NCI-H1048 (cell line): ENCODE measurements around the gene TEN1.
"Not testable (repeated sequence)": the region's sequence is repeated elsewhere in the genome, so short reads cannot be mapped to it uniquely, and the experiment has no call there.

Experiments
- DNase-seq: peaks from one replicate; lab custom pipeline; 2025; lab: John Stamatoyannopoulos, UW

Gene TEN1

DNA sequence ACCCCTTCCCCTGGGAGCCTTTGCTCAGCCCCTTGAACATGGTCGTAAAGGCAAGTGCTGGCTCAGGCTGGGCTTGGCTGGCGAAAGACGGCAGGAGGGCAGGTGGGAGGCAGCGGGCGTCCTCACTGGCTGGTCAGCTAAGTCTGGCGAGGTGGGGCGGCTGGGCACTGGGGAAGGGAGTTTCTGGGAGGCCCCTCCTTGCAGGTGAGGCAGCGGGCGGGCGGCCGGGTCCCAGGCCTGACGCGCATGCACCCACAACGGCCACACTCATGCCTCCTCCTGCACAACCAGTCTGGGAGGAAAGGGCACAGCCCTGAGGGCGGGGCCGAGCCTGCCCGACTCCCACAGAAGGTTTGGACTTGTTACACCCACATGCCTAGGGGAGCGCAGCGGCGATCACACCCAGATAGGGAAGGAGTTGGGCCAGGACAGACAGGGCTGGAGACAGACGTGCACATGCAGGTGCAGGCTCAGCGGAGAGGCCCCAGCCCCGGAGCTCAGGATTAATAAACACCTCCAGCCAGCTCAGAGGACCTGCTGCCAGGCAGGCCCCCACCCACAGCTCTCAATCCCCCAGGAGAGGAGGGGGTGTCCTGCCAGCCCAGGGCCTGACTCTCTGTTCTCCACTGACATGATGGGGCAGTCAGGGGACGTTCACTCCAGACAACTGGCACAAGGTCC lies 48.3 kb downstream of the TEN1 start, which contains the start of gene EVPL:
Gene EVPL (minus strand): TSS at position 148 of the 681 bp plus-strand sequence. CDS start 108 bp downstream, at position 40.
- no peak for DNase-seq

DNA sequence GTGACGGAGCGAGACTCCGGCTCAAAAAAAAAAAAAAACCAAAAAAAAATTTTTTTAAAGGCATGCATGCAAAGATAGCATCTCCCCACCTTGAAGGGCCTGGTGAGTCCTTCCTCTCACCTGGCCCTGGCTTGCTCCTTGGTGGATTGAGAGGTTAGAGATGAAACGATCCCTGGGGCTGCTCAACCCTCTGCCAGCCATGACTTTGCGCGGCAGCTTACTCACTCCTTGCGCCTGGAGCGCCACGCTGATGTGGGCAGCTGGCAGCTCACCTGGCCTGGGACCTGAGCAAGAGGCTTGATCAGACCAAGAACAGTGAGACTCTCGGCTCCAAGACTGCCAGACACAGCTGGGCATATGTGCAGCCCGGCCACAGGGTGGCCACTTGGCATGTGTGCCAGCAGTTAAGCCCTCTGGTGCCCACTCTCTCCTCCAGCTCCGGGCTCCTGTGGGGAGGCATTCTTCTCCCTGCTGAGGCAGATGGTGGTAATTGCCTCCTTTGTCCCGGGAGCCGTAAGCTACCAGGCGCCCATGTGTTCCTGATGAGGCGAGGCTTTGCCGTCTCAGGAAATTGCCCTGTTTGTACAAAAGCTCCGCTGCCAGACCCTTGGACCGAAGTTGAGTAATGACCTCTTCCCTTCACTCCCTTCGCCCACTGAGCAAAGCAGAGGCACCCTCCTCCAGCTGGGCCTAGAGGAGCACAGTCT lies 53.2 kb downstream of the TEN1 start:
- DNase-seq, result no peak

DNA sequence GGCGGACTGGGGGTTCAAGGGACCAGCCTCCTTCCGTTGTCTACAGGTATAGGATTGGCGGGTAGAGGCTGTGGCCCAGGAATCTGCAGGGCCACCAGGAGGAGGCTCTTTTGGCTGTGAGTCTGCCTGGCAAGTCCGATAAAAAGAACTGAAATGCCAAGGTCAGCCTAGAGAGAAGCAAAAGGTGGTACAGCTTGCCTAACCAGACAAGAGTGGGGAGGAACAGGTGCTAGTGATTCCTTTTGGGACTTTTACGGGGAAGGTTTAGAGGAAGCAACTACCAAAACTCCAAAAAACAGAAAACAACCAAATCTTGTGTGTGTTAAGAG lies 53.7 kb downstream of the TEN1 start:
- no peak for DNase-seq

DNA sequence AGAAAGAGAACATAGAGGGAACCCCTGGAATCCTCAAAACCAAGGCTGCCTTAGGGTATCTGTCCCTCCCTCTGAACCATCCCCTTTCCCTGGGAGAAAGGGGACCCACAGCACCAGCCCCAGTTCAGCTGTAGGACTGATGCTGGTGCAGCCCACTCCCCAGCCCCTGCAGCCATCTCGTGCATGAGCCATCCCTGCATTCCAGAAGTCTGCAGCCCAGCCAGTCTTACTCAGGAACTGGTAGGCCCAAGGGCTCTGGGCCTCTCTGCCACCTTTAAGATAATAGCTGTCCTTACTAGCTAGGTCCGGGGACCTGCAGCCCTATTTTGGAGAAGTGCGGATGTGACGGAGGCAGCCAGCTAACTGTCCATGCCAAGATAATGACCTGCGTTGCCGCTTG lies 54.1 kb downstream of the TEN1 start:
- no peak for DNase-seq

DNA sequence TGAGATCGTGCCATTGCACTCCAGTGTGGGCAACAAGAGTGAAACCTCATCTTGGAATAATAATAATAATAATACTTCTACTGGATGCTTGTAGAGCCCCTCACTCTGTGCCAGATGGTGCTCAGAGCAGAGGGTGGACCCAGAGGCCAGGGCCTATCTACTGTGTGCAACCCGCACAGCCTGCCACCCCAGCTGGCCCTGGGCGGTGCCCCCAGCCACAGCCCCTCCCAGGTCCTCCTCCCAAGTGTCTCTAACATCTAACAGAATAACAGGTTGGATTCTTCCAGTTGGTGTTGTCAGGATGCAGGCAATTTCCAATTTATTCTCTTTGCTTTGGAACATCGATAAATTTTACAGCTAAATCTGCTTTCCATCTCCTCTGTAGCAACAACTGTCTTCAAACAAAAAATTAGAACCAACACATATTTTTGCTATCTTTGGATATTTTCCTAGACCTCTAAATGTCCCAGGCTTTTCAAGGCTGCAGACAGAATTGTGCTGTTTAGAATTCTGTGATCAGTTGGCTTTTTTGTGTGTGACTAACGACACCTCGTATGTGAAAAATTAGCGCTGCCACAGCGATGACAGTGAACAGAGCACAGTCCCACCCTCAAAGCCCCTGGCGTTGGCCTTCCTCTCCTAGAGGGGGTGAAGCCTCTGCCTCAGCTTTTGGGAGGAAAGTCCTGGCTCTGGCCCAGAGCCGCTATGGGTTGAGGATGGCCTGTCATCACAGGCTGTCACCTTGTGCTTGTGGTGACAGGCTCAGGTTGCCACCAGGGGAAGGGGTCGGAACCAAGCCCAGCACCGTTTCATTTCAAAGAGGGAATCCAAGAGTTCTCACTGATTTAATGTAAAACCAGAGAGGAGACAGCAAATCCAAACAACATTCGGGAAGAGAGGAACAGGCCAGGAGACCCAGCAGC lies 55.6 kb downstream of the TEN1 start:
- DNase-seq, result no peak

DNA sequence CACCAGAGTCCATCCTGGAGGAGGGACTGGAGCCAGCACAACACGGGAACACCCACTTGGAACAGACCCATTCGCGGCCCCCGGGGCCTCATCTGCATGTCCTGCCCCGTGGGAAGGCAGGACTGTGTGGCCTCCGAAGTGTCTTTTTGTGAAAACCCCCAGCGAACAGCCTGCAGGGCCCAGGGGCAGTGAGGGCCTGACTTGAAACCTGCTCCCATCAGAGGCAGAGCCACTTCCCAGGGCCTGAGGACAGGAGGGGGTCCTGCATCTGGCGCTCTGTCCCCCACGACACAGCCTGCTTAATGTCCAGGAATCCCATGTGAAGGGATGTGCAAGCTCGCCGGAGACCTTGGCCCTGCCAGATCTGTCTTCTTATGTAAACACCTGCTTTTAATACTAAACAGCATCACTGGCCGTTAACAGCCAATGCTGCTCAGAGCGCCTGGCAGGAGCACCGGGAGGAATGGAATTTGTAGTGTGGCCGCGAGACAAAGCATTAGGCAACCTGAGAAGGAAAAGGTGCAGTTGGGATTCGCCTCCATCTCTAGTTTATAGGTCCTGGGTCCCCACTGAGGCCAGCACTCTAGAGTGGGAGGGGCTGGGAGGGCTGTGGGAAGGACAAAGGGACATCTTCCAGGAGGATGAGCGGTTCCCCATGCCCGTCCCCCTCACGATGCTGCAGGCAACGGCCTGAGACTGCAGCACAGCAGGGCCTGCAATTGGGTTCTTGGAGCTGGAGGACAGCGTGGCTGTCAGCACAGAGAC lies 57.6 kb downstream of the TEN1 start:
- no peak for DNase-seq

DNA sequence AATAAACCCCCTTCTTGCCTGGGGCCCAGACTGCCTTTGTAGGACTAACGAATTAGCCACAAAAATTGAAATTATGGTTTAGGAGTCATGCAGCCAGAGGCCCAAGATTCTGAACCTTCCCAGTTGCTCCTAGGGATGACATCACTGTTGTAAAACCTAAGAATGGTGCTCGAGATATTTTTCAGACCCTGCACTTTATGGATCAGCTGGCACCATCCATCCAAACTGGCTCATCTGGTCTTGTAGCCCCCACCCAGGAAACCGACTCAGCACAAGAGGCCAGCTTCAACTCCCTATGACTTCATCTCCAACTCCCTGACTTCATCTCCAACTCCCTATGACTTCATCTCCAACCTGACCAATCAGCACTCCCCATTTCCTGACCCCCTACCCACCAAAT lies 59.0 kb downstream of the TEN1 start:
- DNase-seq, result no peak

DNA sequence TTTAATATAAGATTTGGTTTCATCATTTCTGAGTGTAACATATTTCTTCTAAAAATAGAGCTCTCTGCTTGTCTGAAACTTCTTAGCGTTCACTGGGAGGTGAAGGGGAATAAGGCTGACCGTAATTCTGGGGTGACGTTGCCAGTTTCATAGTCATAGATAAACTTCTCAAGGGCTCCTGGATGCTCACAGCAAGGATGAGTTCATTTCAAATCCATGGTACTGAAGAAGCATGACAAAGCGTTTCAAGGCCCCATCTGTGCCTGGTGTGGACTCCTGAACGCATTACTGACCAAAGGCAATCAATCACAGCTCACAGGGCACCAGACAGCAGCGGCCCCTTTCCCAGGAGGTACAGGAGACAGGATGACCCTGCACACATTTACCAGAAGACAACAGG lies 60.1 kb downstream of the TEN1 start:
- no peak for DNase-seq

DNA sequence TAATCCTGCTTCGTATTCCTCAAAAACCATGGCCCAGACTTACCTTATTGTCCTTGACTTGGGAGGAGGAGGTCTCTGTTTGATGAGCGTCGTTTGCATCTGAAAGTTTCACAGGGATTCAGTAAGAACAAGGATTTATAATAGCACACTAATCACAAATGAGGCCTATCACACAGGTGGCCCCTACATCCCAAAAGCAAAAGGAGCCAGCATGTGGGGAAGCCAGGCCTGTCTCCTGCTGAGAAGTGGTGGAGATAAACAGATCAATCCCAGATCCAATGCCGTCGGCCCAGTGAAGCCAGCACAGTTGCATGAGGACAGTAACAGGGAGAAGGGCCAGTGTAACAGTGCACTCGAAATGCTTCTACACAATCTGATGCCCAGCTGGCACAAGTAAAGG lies 61.3 kb downstream of the TEN1 start:
- DNase-seq, result no peak

DNA sequence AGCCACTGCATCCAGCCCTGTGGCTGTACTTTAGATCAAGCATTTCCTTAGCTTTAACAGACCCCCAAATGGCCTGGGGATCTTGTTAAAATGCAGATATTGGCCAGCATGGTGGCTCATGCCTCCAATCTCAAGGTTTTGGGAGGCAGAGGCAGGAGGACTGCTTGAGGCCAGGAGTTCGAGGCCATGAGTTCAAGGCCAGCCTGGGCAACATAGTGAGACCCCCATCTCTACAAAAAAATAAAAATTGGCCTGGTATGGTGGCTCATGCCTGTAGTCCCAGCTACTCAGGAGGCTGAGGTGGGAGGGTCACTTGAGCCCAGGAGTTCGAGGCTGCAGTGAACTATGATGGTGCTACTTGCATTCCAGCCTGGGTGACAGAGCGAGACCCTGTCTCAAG lies 63.8 kb downstream of the TEN1 start:
- not testable (repeated sequence) for DNase-seq

DNA sequence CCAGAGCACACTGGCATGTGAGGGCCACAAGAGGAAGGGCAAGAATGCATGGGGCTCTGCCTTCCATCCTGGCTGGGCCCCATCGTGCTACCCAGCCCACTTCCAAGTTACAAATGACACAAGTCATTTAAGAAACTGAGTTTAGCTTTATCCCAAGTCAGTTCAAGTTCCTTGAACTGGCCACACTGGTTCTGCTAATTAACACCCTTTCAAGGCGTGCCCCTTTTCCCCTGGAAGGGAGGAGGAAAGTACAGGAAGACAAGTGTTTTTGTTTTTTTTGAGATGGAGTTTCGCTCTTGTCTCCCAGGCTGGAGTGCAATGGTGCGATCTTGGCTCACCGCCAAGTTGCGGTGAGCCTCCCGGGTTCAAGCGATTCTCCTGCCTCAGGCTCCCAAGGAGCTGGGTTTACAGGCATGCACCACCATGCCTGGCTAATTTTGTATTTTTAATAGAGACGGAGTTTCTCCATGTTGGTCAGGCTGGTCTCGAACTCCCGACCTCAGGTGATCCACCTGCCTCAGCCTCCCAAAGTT lies 65.5 kb downstream of the TEN1 start:
- DNase-seq, result not testable (repeated sequence)

DNA sequence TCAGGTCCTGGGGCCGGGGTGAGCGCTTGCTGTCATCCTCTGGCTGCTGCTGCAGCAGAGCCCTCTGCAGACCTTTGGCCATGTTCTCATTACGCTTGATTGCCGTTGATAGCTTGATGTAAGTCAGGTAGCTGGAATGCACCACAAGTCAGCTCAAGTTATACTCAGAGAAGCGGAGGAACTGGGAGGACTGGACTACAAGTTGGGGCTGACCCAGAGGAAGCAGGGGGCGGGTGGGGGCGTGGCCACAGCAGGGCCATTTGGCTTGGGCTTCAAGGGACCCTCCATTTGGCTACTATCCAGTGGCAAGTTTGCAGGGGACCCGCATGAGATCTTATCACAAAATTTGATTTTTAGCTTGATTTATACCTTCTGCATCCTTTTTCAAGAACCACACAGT lies 67.0 kb downstream of the TEN1 start:
- DNase-seq, result no peak

DNA sequence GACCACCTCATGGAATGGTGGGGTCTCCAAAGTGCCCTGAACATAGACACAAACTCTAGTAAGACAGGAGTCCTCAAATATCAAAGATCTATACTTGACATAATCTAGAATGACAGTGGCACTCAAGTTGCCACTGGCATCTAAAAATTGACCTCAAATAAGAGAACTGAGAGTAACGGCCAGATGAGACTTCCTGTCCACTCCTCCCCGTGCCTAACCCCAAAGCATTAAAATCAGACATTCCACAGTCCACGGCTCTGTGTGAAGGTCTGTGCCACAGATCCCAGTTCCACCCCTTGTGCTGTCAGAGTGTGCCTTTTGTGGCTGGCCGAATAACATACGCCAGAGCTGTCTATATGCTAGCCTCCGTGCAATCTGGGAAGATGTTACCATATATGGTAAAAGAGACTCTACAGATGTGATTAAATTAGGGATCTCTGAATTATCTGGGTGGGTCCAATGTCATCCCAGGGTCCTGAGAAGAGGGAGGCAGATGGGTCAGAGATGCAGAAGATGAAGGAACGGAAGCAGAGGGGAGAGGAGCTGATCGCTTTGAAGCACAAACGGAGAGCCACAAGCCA lies 69.1 kb downstream of the TEN1 start:
- no peak for DNase-seq

DNA sequence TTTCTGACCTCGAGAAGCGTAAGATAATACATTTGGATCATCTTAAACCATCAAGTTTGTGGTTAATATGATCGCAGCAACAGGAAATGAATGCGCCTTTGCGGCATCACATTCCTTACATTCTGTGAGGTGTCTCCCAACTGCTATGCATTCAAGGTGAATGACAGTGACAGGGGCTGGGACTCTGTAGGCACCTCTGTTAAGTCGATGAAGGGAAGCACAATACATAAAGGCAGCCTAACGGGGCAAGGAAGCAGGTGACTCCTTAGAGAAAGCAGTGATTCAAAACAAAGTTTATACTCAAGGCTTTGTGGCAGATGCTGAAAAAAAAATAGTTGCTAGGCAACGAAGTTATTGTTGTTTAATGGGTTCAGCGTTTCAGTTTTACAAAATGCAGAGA lies 69.7 kb downstream of the TEN1 start:
- no peak for DNase-seq

DNA sequence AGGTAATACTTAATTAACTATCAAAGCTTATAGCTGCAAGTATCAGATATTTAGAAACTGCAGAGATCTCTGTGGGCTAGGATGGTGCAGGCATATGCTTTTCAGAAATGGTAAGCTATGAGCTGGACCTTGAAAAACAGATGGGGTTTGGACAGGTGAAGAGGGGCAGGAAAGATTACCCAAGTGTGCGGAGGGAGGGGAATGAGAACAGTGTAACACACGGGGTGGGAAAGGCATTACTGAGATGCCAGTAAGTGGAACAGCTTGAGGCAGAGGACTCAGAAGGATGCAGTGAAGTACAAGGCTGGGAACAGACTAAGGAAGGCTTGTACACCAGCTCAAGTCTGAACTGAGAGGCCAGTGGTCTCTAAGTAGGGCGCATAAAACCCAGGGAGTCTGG lies 70.2 kb downstream of the TEN1 start:
- DNase-seq, result no peak

DNA sequence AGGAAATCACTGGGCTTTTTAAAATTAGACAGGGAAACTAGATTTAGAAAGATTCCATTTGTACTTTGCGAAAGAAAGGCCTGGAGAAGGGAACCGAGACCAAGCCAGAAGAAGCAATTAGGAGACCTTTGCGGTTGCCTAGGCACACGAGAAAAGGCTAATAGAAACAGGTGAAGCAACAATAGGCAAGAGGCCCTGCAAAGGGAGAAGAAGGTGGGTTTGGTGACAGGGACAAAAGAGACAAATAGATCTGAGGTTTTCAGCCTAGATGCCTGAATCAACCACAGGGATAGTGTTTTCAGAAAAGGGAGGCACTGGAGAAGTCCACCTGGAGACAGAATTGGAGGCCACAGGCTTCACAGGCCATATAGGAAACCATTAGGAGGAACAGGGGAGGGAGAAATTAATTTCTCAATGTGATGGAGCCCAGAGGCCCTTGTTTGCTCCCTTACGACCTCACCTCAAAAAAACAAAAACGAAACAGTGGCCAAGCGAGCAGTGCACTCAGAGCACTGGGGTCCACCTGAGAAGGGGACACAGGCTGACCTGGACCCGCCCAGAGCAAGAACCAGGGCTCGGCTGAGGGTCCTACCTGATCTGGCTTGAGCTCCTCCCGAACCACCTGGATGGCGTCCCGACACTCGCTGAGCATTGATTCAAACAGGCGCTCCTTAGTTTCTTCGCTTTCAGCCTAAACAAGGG lies 70.9 kb downstream of the TEN1 start:
- no peak for DNase-seq
